HG03469 (cell line): Measurements from ENCODE around the gene SLC31A2.

Experiments used
- ATAC-seq: cut with Tn5 transposase; IDR thresholded peaks from one replicate; pipeline ENCODE4 v1.9.1; 2021; ENCODE audit warnings: mild to moderate bottlenecking, moderate library complexity, moderate number of reproducible peaks; ENCODE audit not compliant: unreplicated experiment

The SLC31A2 gene

GRCh38 chr9:113184539-113184938 is 33.7 kb downstream of the SLC31A2 start:
- ATAC-seq, result no peak

DNA sequence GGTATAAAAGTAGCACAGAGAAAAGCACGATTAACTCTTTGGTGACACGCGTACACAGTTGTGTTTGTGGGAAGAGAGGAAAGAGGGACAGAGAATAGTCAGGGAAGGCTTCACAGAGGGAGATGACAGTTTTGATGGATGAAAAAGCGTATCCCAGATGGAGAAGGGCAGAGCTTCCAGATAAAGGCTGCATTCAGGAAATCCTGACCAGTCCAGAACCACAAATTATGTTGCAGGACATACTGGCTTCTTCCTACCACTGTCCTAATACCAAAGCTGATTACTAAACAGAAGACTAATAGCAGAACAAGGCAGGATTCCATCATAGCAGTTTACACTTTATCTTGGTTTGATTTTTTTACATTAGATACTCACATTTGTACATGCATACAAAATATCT is 34.5 kb downstream of the SLC31A2 start:
- ATAC-seq, result no peak

GRCh38 chr9:113186137-113186755 is 35.4 kb downstream of the SLC31A2 start:
- ATAC-seq, result no peak

DNA sequence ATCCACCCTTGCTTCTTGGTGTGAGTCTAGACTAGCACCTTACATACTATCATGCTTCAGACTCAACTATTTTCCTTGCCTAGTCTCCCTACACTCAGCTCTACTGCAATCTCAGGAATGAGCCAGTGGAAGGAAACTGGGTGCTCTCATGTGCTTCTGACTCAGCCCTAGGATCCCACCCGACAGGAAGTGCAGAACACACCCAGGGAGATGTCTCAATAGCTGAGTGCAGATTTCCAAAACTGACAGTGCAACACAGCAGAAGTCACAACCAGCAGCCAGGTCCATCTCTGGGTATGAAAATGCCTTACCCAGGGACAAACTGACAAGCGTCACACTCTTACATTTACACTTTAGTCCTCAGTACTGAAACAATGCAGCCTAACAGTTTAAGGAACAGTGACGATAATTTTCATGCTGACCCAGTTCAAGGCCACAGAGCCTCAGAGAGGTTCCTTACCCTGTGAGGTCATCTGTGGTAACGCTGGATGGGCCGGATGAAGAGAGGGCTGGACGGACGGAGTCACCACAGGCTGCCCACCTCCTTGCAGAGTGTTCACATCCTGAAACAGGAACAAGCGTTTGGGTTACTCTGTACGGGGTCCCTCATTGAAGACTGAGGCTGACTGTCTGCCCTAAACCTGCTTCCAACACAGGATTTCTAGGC is 37.3 kb downstream of the SLC31A2 start:
- no peak for ATAC-seq

DNA sequence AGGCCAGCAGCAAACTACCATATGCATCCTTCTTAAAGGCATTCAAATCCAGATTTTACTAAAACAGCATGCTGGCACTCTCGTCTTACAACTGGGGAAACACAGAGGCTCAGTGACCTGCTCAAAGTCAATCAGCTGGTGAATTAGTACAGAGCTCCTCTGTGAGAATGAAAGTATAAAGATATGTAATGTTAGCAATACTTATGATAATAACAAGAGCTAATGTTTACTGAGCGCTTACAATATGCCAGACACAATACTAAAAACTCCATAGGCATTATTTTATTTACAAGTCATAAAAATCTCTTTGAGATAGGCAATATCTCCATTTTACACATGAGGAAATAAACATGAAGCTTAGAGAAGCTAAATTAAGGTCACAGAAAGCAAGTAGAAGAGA is 41.6 kb downstream of the SLC31A2 start:
- no peak for ATAC-seq

GRCh38 chr9:113199683-113200329 is 49.0 kb downstream of the SLC31A2 start:
- ATAC-seq, result no peak

GRCh38 chr9:113205432-113205831 is 54.6 kb downstream of the SLC31A2 start:
- no peak for ATAC-seq

DNA sequence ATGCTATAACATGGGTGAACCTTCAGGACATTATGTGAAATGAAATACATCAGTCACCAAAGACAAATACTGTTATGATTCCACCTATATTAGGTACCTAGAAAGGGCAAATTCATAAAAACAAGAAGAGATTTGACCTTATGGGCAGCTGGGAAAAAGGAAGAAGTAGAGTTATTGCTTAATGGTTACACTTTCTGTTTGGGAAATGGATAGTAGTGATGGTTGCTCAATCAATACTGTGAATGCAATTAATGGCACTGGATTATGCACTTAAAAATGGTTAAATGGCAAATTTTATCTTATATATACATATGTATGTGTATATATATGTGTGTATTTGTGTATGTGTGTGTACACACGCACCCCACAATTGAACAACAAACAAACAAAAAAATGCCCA is 55.1 kb downstream of the SLC31A2 start:
- ATAC-seq, result no peak

DNA sequence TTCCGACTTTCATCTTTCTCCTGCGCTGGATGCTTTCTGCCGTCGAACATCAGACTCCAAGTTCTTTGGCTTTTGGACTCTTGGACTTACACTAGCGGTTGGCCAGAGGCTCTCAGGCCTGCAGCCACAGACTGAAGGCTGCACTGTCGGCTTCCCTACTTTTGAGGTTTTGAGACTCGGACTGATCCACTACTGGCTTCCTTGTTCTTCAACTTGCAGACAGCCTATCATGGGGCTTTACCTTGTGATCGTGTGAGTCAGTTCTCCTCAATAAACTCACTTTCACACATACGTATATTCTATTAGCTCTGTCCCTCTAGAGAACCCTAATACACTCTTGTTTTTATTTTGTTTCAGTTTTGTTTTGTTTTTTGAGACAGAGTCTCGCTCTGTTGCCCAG is 60.0 kb downstream of the SLC31A2 start:
- ATAC-seq, result no peak
